GM12875 (cell line): ENCODE results near the gene PLPP2.

Source experiments
- H3K4me3 ChIP-seq: one replicate; pipeline ENCODE4 v1.5.1; 2011; ENCODE audit warnings: low read depth, low read length, control low read depth
- TF ChIP-seq, protein P1 (sequence below): IDR thresholded peaks from 2 replicates; pipeline ENCODE4 v1.5.1; 2011; ENCODE audit warnings: low read depth, mild to moderate bottlenecking, control low read depth, inconsistent platforms, low read length, moderate library complexity, borderline replicate concordance; ENCODE audit not compliant: insufficient read depth

PLPP2 gene

GRCh38 chr19:283395-283794, 7.8 kb downstream of the PLPP2 start:
- TF ChIP-seq, protein P1, sequence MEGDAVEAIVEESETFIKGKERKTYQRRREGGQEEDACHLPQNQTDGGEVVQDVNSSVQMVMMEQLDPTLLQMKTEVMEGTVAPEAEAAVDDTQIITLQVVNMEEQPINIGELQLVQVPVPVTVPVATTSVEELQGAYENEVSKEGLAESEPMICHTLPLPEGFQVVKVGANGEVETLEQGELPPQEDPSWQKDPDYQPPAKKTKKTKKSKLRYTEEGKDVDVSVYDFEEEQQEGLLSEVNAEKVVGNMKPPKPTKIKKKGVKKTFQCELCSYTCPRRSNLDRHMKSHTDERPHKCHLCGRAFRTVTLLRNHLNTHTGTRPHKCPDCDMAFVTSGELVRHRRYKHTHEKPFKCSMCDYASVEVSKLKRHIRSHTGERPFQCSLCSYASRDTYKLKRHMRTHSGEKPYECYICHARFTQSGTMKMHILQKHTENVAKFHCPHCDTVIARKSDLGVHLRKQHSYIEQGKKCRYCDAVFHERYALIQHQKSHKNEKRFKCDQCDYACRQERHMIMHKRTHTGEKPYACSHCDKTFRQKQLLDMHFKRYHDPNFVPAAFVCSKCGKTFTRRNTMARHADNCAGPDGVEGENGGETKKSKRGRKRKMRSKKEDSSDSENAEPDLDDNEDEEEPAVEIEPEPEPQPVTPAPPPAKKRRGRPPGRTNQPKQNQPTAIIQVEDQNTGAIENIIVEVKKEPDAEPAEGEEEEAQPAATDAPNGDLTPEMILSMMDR, result no peak
- no peak overlapping the region for H3K4me3 ChIP-seq

- TF ChIP-seq, protein P1, result no peak
- no peak overlapping the region for H3K4me3 ChIP-seq
Observed at GRCh38 chr19:282501-282900, 8.7 kb downstream of the PLPP2 start.

GRCh38 chr19:281992-282391, 9.2 kb downstream of the PLPP2 start:
- TF ChIP-seq, protein P1, result no peak
- no peak overlapping the region for H3K4me3 ChIP-seq

DNA sequence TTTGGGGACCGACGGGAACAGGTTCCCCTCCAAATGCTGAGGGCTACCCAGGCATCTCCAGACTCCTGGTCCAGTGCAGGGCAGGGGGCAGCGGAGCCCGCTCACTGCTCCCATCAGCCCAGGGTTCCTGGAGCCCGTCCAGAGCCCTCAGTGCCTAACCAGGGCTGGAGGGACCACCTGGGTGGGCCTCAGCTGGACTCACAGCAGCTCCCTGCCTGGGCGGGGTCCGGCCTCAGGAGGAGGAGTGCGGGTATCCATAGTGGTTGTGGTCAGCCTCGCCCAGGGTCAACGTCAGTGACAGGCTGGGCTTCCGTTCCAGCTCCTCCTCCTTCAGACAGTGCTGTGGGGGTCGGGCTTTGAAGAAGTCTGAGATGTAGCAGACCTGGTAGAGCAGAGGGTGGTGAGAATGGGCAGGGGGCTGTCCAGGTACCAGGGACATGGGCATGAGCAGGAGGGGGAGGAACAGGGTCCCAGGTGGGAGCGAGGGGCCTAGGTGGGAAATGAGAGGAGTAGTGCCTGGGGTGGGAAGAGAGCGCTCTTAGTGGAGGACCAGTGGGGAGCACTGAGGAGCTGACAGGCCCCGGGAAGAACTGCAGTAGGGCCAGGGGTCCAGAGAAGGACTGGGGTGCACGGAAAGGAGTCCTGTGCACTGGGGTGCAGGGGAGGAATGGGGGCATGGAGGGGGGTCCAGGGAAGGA, 9.9 kb downstream of the PLPP2 start:
- TF ChIP-seq, protein P1, result no peak
- no peak overlapping the region for H3K4me3 ChIP-seq

- TF ChIP-seq, protein P1, result no peak
- no peak overlapping the region for H3K4me3 ChIP-seq
Observed at GRCh38 chr19:280541-281009, 10.6 kb downstream of the PLPP2 start.

GRCh38 chr19:279656-280055, 11.5 kb downstream of the PLPP2 start:
- H3K4me3 ChIP-seq, result no peak overlapping the region
- TF ChIP-seq, protein P1, result no peak

DNA sequence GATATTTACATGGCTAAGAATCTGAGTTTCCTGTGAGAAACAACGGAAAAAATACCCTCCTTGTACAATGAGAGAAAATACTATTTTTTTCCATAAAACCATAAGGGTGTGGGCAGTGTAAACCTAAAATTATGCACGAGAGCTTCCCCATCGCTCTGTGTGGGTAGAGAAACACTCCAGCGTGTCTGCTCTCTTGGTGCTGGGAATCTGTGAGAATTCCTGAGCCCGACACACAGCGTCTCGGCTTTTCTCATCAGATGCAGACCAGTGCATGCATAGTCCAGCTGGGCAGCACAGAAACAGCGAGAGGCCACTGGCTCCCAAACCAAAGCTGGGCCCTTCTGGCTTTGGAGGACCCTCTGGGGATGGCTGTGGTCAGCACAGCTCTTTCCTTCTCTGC, 12.0 kb downstream of the PLPP2 start:
- H3K4me3 ChIP-seq, result no peak overlapping the region

More for the DNA sequence above, 12.0 kb downstream of the PLPP2 start:
- TF ChIP-seq, protein P1, result no peak
